Endothelial cell of umbilical vein (primary cell): ENCODE results near the gene NUDT21. TPM values are rescaled to one million over a fixed set of nuclear protein-coding genes. Genes with fewer than 3 reads are reported as not detected.

Source experiments
- BruUV-seq: library from RNA; stranded (reverse); fragments of 400-500 nt; replicated peaks from 2 replicates; lab custom pipeline; 2021; lab: Mats Ljungman, UMichigan
- CTCF ChIA-PET: fragments of 300-600, 350-600 bp; sonication (Branson Sonifier 250); formaldehyde crosslinking; loops from one replicate; lab custom pipeline; 2021; ENCODE audit warnings: antibody characterized with exemption, inconsistent platforms; lab: Charles Lee
- POLR2A ChIA-PET: fragments of 300-600, 350-600 bp; sonication (Branson Sonifier 250); formaldehyde crosslinking; loops from one replicate; lab custom pipeline; 2021; ENCODE audit warnings: antibody characterized with exemption, inconsistent platforms; lab: Charles Lee
- DNase-seq: peaks from one replicate; pipeline ENCODE4 v3.0.0-alpha.2; 2011; ENCODE audit warnings: low read depth, low spot score
- FAIRE-seq: peaks from 2 replicates; lab custom pipeline; 2011; peaks lifted over from hg19 to GRCh38; lab: Jason Lieb, UNC
- H2AFZ ChIP-seq: 2 replicates; pipeline ENCODE4 v1.6.0; 2012; ENCODE audit warnings: low read depth, low read length, control low read depth, inconsistent platforms
- H3K27ac ChIP-seq: 2 replicates; pipeline ENCODE4 v1.5.1; 2011; ENCODE audit warnings: low read depth, mild to moderate bottlenecking, control low read depth, low read length, moderate library complexity; ENCODE audit not compliant: insufficient read depth
- H3K27me3 ChIP-seq, 2 experiments: 2 replicates each; pipeline versions ENCODE4 v1.6.0 to v1.6.1; 2011; ENCODE audit warnings: low read length in 2 of 2, mixed read lengths in 1 of 2; ENCODE audit not compliant: control insufficient read depth in 2 of 2, insufficient read depth in 2 of 2
- H3K36me3 ChIP-seq, 2 experiments: 2 replicates in 1 of 2; 3 replicates in 1 of 2; pipeline ENCODE4 v1.5.1; 2011; ENCODE audit warnings: low read length in 2 of 2, mild to moderate bottlenecking in 1 of 2, moderate library complexity in 1 of 2; ENCODE audit not compliant: control insufficient read depth in 2 of 2, insufficient read depth in 2 of 2; ENCODE audit errors: extremely low read depth in 1 of 2
- H3K4me1 ChIP-seq: 3 replicates; pipeline ENCODE4 v1.5.1; 2011; ENCODE audit warnings: mild to moderate bottlenecking, low read length; ENCODE audit not compliant: control insufficient read depth, insufficient read depth; ENCODE audit errors: extremely low read depth
- H3K4me2 ChIP-seq: 2 replicates; pipeline ENCODE4 v1.6.1; 2011; ENCODE audit warnings: low read length, control low read depth, mixed read lengths; ENCODE audit not compliant: insufficient read depth
- H3K4me3 ChIP-seq, 3 experiments: fragments of 200-600 bp in 1 of 3; sonication (generic), shearing (Covaris generic) in 1 of 3; replicated peaks in 1 of 3; 2 replicates each; pipeline ENCODE4 v1.5.1; 2011 to 2016; ENCODE audit warnings: control low read depth in 3 of 3, low read length in 3 of 3, mild to moderate bottlenecking in 2 of 3, inconsistent platforms in 1 of 3, low read depth in 1 of 3, moderate library complexity in 1 of 3; ENCODE audit not compliant: insufficient read depth in 1 of 3
- H3K79me2 ChIP-seq: 2 replicates; pipeline ENCODE4 v1.6.0; 2012; ENCODE audit warnings: low read length, inconsistent platforms; ENCODE audit not compliant: control insufficient read depth, insufficient read depth
- H3K9ac ChIP-seq: replicated peaks from 2 replicates; pipeline ENCODE3; 2011; ENCODE audit warnings: low read length, control low read depth; ENCODE audit not compliant: insufficient read depth; ENCODE audit errors: extremely low read depth
- H3K9me1 ChIP-seq: replicated peaks from 3 replicates; pipeline ENCODE4 v1.6.0; 2011; ENCODE audit warnings: mild to moderate bottlenecking, low read length; ENCODE audit not compliant: control insufficient read depth, insufficient read depth; ENCODE audit errors: extremely low read depth
- H3K9me3 ChIP-seq: replicated peaks from 2 replicates; pipeline ENCODE4 v1.5.1; 2012; ENCODE audit warnings: low read length, inconsistent platforms; ENCODE audit not compliant: control insufficient read depth, insufficient read depth
- H4K20me1 ChIP-seq: replicated peaks from 2 replicates; pipeline ENCODE3; 2011; ENCODE audit warnings: mild to moderate bottlenecking, low read length; ENCODE audit not compliant: control insufficient read depth, insufficient read depth; ENCODE audit errors: extremely low read depth
- CTCF ChIP-seq, 2 donors: IDR thresholded peaks; 1 replicate in 1 of 2; 2 replicates in 1 of 2; pipeline ENCODE4 v1.5.1; 2011; ENCODE audit warnings: low read length in 2 of 2, mild to moderate bottlenecking in 2 of 2, moderate library complexity in 2 of 2, control low read depth in 1 of 2, inconsistent platforms in 1 of 2, low read depth in 1 of 2; ENCODE audit not compliant: insufficient read depth in 1 of 2; ENCODE audit errors: extremely low read depth in 1 of 2
- EZH2 ChIP-seq: IDR thresholded peaks from 2 replicates; pipeline ENCODE4 v1.6.1; 2012; ENCODE audit warnings: borderline replicate concordance, low read depth, mild to moderate bottlenecking, moderate library complexity, low read length, inconsistent platforms; ENCODE audit not compliant: severe bottlenecking
- FOS ChIP-seq: IDR thresholded peaks from 2 replicates; pipeline ENCODE4 v1.6.1; 2011; ENCODE audit warnings: mild to moderate bottlenecking, low read length, moderate library complexity, borderline replicate concordance; ENCODE audit not compliant: insufficient read depth
- GATA2 ChIP-seq: IDR thresholded peaks from 2 replicates; pipeline ENCODE4 v1.7.0; 2011; ENCODE audit warnings: low read depth, mild to moderate bottlenecking, moderate library complexity, mixed read lengths, low read length; ENCODE audit not compliant: insufficient read length, insufficient read depth
- JUN ChIP-seq: IDR thresholded peaks from 2 replicates; pipeline ENCODE4 v1.6.1; 2011; ENCODE audit warnings: borderline replicate concordance, low read depth; ENCODE audit not compliant: insufficient read length, insufficient read depth
- MAX ChIP-seq: IDR thresholded peaks from 2 replicates; pipeline ENCODE4 v1.6.1; 2011; ENCODE audit not compliant: insufficient read depth, insufficient read length
- MYC ChIP-seq: IDR thresholded peaks from one replicate; pipeline ENCODE4 v1.6.1; 2011; ENCODE audit warnings: mild to moderate bottlenecking, low read depth, low read length
- POLR2A ChIP-seq: IDR thresholded peaks from 2 replicates; pipeline ENCODE4 v1.6.1; 2012; ENCODE audit warnings: low read depth, mild to moderate bottlenecking, control low read depth, low read length
- POLR2AphosphoS5 ChIP-seq: IDR thresholded peaks from 2 replicates; pipeline ENCODE4 v1.6.1; 2012; ENCODE audit warnings: low read depth, mild to moderate bottlenecking, control low read depth, low read length, moderate library complexity; ENCODE audit not compliant: insufficient read depth
- dilution Hi-C: fragments of 300-500 bp; cut with MboI; formaldehyde crosslinking; loops from one replicate; pipeline ENCODE4 v1.15.0; 2019; ENCODE audit warnings: low sequenced_read_pairs; ENCODE audit not compliant: extremely low pct_ligation_motif_present
- intact Hi-C: fragments of 100-400 bp; cut with micrococcal nuclease; formaldehyde crosslinking; loops from one replicate; pipeline ENCODE4 v1.10.0; 2022
- polyA plus RNA-seq, 4 experiments: library from polyadenylated mRNA; depleted of rRNA in 3 of 4; stranded (reverse) in 3 of 4; unstranded in 1 of 4; fragments of >200 nt; gene quantifications; 2 replicates each; pipeline versions ENCODE4 v1.2.1 to v1.2.3, GENCODE V29; 2011 to 2012; ENCODE audit warnings: missing spikeins in 1 of 4
- total RNA-seq: library from RNA; stranded (reverse); gene quantifications from 2 replicates; pipeline ENCODE4 v1.2.3, GENCODE V29; 2021

Gene NUDT21
- total and polyA plus RNA-seq, 2 donors (not counting 3 experiments of a cell fraction or from before 2014, with no cell fraction given), result 56.4 to 158 TPM

GRCh38 chr16:56417138-56417537 lies 34.0 kb downstream of the NUDT21 start:
- Histone ChIP-seq H2AFZ (no peak overlapping the region), H3K9ac (no peak overlapping the region), H3K27ac (no peak overlapping the region), H3K27me3 (no peaks in the 10 kb centered on the region), H3K36me3 (no peaks in the 10 kb centered on the region), H4K20me1 (no peaks in the 10 kb centered on the region), H3K9me1 (no peaks in the 10 kb centered on the region), H3K79me2 (peaks cover 60% of the 10 kb centered on the region), H3K9me3 (no peaks in the 10 kb centered on the region), H3K4me2 (no peak overlapping the region), H3K4me3 (no peak overlapping the region), H3K4me1 (no peaks in the 10 kb centered on the region)
- TF ChIP-seq MYC (no peak), POLR2A (no peak), MAX (no peak), EZH2 (no peak), JUN (no peak), FOS (no peak), POLR2AphosphoS5 (no peak), GATA2 (no peak), CTCF (IDR thresholded peaks at IDR 0.05; ENCODE audit: extremely low read depth in 1 of 2, insufficient read depth in 1 of 2, low read depth in 1 of 2, low read length in 2 of 2) (no peak)
- ChIA-PET CTCF (interaction anchor here (1.2 kb wide), 1 partner anchor 13 kb away, joined by 3 read pairs; no protein-coding TSS in a partner anchor), POLR2A (interaction anchor here (0.6 kb wide), 1 partner anchor 18 kb away, joined by 5 read pairs; no protein-coding TSS in a partner anchor)
- dilution Hi-C loops, result no loop called here
- no TSS peak for BruUV-seq
- FAIRE-seq, result no peak
- intact Hi-C loops, result no loop called here
- no peak for DNase-seq
